Measurements from ENCODE around the gene NEDD9.

The NEDD9 gene

DNA sequence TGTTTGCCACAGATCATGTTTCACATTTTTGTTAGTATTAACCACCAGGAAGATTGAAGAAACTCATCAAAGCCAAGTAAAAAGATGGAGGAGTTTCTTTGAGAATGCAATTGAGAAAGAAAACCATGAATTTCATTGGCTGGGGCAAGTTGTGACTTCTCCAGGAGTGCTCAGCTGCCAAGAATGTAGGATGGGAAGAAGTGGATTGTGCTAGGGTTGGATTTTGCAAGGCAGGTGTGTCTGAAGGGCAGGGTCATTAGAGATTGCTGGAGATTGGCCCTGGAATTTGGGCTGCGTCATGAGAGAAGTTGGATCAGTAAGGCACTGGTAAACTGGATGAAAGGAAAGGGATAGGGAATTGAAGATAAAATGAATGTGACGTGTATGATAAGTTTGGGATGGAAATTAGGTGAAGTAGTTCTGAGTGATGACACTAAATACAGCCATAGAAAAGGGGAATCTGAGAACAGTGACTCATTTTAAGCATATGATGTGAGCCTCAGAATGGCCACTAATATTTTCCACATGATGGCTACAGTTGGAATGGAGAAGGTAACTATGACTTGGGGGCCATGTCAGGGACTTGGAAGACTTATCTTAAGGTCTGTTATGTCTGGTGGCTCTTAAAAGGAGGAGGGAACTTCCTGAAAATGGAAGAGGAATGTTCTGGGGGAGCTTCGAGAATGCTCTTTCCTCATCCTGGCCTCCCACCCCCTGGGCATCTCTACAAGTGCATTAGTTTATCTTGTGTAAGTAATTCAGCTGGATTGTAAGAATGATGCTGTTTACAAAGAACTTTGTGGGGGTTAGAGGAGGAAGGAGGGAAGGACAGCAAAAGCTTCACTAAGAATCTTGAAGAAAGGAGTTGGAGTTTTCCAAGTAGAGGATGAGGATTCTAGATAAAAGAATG lies 93.2 kb downstream of the NEDD9 start:
- no peak for DNase-seq

DNA sequence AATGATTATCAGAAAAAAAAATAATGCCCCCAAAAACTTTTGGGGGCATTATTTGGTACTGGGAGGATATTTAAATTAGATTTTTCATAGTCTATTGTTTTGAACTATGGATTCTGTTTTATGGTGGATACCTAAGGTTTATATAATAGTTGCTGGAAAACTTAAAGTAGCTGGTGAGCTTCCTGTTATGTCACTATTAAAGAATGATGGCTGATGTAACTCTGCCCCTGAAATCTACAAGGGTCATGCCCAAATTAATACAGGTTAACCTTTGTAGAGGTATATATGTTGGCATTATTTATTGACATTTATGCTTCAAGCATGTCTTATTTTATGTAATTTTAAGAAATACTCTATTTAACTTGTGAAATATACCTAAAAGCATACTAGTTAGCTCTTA lies 95.7 kb downstream of the NEDD9 start:
- no peak for DNase-seq
